Adrenal gland (tissue), 5 donors: ENCODE measurements around the gene S100A9.

Experiments used
- CTCF ChIP-seq, 6 experiments: fragments of 450-650 bp in 4 of 6; fragments of 200-600 bp in 2 of 6; sonication (generic) in 1 of 6; IDR thresholded peaks; 1 replicate in 5 of 6; 2 replicates in 1 of 6; pipeline versions ENCODE4 v1.5.1 to v1.8.0; 2016 to 2021; ENCODE audit warnings: antibody characterized with exemption in 6 of 6, mild to moderate bottlenecking in 2 of 6, moderate library complexity in 1 of 6
- POLR2A ChIP-seq, 2 donors: fragments of 450-650 bp; IDR thresholded peaks; one replicate each; pipeline ENCODE4 v1.6.1; 2017; ENCODE audit warnings: antibody characterized with exemption in 2 of 2, mild to moderate bottlenecking in 2 of 2, moderate library complexity in 1 of 2
- donor health status: DM: no; HTN: no; CAD: no.

GRCh38 chr1:153359241-153359640 lies 1.6 kb downstream of the S100A9 start:
- TF ChIP-seq CTCF (IDR thresholded peaks at IDR 0.05): no peak
- no peak for TF ChIP-seq POLR2A (IDR thresholded peaks at IDR 0.05)
